MM.1S (cell line): ENCODE data around the gene SPATA13.

ENCODE experiments used
- DNase-seq: peaks from one replicate; pipeline ENCODE4 v3.0.0-alpha.2; 2015
- H2AFZ ChIP-seq: fragments of 300-600 bp; sonication (generic); 2 replicates; pipeline ENCODE4 v1.6.0; 2016; ENCODE audit warnings: antibody characterized with exemption, low read length
- H3F3A ChIP-seq: fragments of 300-600 bp; sonication (generic); 2 replicates; pipeline ENCODE4 v1.6.1; 2016; ENCODE audit warnings: mild to moderate bottlenecking, antibody characterized with exemption, low read length, moderate library complexity, mixed read lengths; ENCODE audit not compliant: insufficient read depth
- H3K27ac ChIP-seq: fragments of 300-600 bp; sonication (generic); 2 replicates; pipeline ENCODE4 v1.5.1; 2016; ENCODE audit warnings: mild to moderate bottlenecking, low read length
- H3K27me3 ChIP-seq: fragments of 300-600 bp; sonication (generic); replicated peaks from 2 replicates; pipeline ENCODE4 v1.6.0; 2016; ENCODE audit warnings: low read length; ENCODE audit not compliant: insufficient read depth
- H3K36me3 ChIP-seq: fragments of 300-600 bp; sonication (generic); replicated peaks from 2 replicates; pipeline ENCODE4 v1.6.1; 2016; ENCODE audit warnings: mild to moderate bottlenecking, low read length, mixed read lengths; ENCODE audit not compliant: insufficient read depth
- H3K4me1 ChIP-seq: fragments of 300-600 bp; sonication (generic); 2 replicates; pipeline ENCODE4 v1.6.1; 2016; ENCODE audit warnings: low read length, mixed read lengths
- H3K4me2 ChIP-seq: fragments of 300-600 bp; sonication (generic); 2 replicates; pipeline ENCODE4 v1.6.0; 2016; ENCODE audit warnings: low read depth, low read length
- H3K4me3 ChIP-seq: fragments of 300-600 bp; sonication (generic); 2 replicates; pipeline ENCODE4 v1.5.1; 2016; ENCODE audit warnings: low read length, mixed read lengths
- H3K79me2 ChIP-seq: fragments of 300-600 bp; sonication (generic); 2 replicates; pipeline ENCODE4 v1.6.1; 2016; ENCODE audit warnings: mixed run types, low read length, mixed read lengths
- H3K9ac ChIP-seq: fragments of 300-600 bp; sonication (generic); 2 replicates; pipeline ENCODE4 v1.6.1; 2016; ENCODE audit warnings: low read length, mixed read lengths
- H3K9me2 ChIP-seq: fragments of 300-600 bp; sonication (generic); replicated peaks from 2 replicates; pipeline ENCODE4 v1.6.1; 2016; ENCODE audit warnings: mild to moderate bottlenecking, low read length, mixed read lengths; ENCODE audit not compliant: insufficient read depth
- H3K9me3 ChIP-seq: fragments of 300-600 bp; sonication (generic); replicated peaks from 2 replicates; pipeline ENCODE4 v1.6.1; 2016; ENCODE audit warnings: mild to moderate bottlenecking, low read length, mixed read lengths; ENCODE audit not compliant: insufficient read depth
- H4K20me1 ChIP-seq: fragments of 300-600 bp; sonication (generic); 2 replicates; pipeline ENCODE4 v1.6.1; 2016; ENCODE audit warnings: mild to moderate bottlenecking, low read length, moderate library complexity, mixed read lengths; ENCODE audit not compliant: insufficient read depth
- CTCF ChIP-seq: fragments of 300-600 bp; sonication (generic); IDR thresholded peaks from 2 replicates; pipeline ENCODE4 v1.5.1; 2016; ENCODE audit warnings: antibody characterized with exemption, low read length, mixed read lengths
- EZH2 ChIP-seq: fragments of 300-600 bp; sonication (generic); optimal IDR thresholded peaks from 2 replicates; pipeline ENCODE3; 2017; ENCODE audit warnings: low read depth, mild to moderate bottlenecking, antibody characterized with exemption, low read length, mixed read lengths
- EZH2phosphoT487 ChIP-seq: fragments of 300-600 bp; sonication (generic); IDR thresholded peaks from 2 replicates; pipeline ENCODE4 v1.6.1; 2018; ENCODE audit warnings: antibody characterized with exemption, low read length

The SPATA13 gene

GRCh38 chr13:24261566-24261965 is 101.0 kb downstream of the SPATA13 start:
- Histone ChIP-seq H3K4me3 (no peak overlapping the region), H2AFZ (no peak overlapping the region), H3F3A (no peaks in the 10 kb centered on the region), H3K9me2 (no peaks in the 10 kb centered on the region), H3K27me3 (no peaks in the 10 kb centered on the region), H3K79me2 (no peaks in the 10 kb centered on the region), H4K20me1 (no peaks in the 10 kb centered on the region), H3K36me3 (no peaks in the 10 kb centered on the region), H3K4me2 (no peak overlapping the region), H3K27ac (no peak overlapping the region), H3K9ac (no peak overlapping the region), H3K9me3 (no peaks in the 10 kb centered on the region), H3K4me1 (no peaks in the 10 kb centered on the region)
- peak; percentile 23 for DNase-seq
- TF ChIP-seq EZH2 (no peak), CTCF (no peak), EZH2phosphoT487 (no peak)

- no peaks in the 10 kb centered on the region for H3K79me2 ChIP-seq
- no peaks in the 10 kb centered on the region for H3K9me2 ChIP-seq
- H3F3A ChIP-seq: no peaks in the 10 kb centered on the region
- no peaks in the 10 kb centered on the region for H3K4me1 ChIP-seq
- H3K4me3 ChIP-seq: no peak overlapping the region
- no peak overlapping the region for H2AFZ ChIP-seq
- H3K36me3 ChIP-seq: no peaks in the 10 kb centered on the region
- H3K4me2 ChIP-seq: no peak overlapping the region
- H3K27me3 ChIP-seq: no peaks in the 10 kb centered on the region
- no peaks in the 10 kb centered on the region for H4K20me1 ChIP-seq
- no peak for DNase-seq
- no peak overlapping the region for H3K9ac ChIP-seq
- no peaks in the 10 kb centered on the region for H3K9me3 ChIP-seq
- no peak overlapping the region for H3K27ac ChIP-seq
- no peak for TF ChIP-seq EZH2
These were observed 103.1 kb downstream of the SPATA13 start for GRCh38 chr13:24263632-24264031.

DNA sequence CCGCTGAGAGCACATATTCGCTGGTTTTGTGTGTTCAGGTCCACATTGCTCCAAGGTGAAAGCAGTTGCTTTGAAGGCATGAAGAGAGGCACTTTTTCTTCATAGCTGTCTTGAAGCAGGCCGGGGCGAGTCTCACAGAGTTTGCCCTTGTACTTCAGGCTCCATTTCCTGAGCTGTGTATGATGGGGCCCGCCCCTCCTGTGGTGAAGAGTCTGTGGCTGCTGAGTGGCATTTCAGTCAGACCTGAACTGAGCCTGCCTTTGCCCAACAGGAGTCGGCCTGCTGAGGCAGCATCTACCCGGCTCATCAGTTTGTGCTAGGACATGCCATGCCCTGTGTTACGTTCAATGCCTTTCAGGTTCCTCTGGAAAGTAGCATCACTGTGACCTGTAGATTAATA is 104.5 kb downstream of the SPATA13 start:
- Histone ChIP-seq H3K9me3 (no peaks in the 10 kb centered on the region), H3K27me3 (no peaks in the 10 kb centered on the region), H3K4me3 (no peak overlapping the region), H3K9ac (no peak overlapping the region), H3K9me2 (no peaks in the 10 kb centered on the region), H3F3A (no peaks in the 10 kb centered on the region), H3K27ac (no peak overlapping the region), H3K36me3 (no peaks in the 10 kb centered on the region), H3K79me2 (no peaks in the 10 kb centered on the region), H4K20me1 (no peaks in the 10 kb centered on the region), H3K4me2 (0 out of 2 replicates have a peak overlapping the region, but pooled peaks have one; percentile 27), H2AFZ (no peak overlapping the region; the same call in 1 of the 2 replicates), H3K4me1 (no peaks in the 10 kb centered on the region)
- no peak for TF ChIP-seq EZH2
- TF ChIP-seq EZH2phosphoT487: no peak
- TF ChIP-seq CTCF: no peak
- peak; percentile 54 for DNase-seq

GRCh38 chr13:24265453-24265852 is 104.9 kb downstream of the SPATA13 start:
- no peak overlapping the region for H2AFZ ChIP-seq
- no peak overlapping the region for H3K9ac ChIP-seq
- no peak overlapping the region for H3K27ac ChIP-seq
- no peaks in the 10 kb centered on the region for H3K9me2 ChIP-seq
- no peaks in the 10 kb centered on the region for H4K20me1 ChIP-seq
- no peaks in the 10 kb centered on the region for H3K9me3 ChIP-seq
- no peaks in the 10 kb centered on the region for H3K27me3 ChIP-seq
- H3K79me2 ChIP-seq: no peaks in the 10 kb centered on the region
- TF ChIP-seq CTCF (no peak), EZH2 (no peak), EZH2phosphoT487 (no peak)
- H3K4me3 ChIP-seq: no peak overlapping the region
- no peaks in the 10 kb centered on the region for H3K4me1 ChIP-seq
- no peak for DNase-seq
- no peaks in the 10 kb centered on the region for H3K36me3 ChIP-seq
- no peak overlapping the region for H3K4me2 ChIP-seq
- H3F3A ChIP-seq: no peaks in the 10 kb centered on the region
